ENCODE data around the gene KERA. TPM values are rescaled to one million over a fixed set of nuclear protein-coding genes. Genes with fewer than 3 reads are reported as not detected.

The KERA gene
- total RNA-seq, 1 donor from 2014 or later: not detected

DNA sequence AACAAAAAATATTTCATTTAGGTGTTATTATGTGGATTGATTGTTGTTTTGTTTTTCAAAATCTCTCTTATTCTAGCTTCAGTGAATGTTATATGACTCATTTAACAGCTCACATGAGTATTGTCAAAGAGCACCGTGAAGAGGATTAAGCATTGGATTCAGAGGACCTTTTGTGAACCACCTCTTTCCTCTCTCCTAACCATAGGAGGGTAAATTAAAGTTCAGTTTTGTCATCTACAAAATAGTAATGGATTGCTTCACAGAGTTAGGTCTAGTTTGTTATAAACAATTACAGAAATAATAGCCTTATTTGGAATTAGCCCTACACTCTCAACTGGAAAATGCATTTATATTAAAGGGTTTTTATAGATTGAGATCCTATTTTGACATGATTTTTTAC, 962 bp upstream of the KERA start:
- intact Hi-C loops (cut with DNase I): no loop called here
- H3K4me1 ChIP-seq: no peaks in the 10 kb centered on the region
- TF ChIP-seq, protein P1, sequence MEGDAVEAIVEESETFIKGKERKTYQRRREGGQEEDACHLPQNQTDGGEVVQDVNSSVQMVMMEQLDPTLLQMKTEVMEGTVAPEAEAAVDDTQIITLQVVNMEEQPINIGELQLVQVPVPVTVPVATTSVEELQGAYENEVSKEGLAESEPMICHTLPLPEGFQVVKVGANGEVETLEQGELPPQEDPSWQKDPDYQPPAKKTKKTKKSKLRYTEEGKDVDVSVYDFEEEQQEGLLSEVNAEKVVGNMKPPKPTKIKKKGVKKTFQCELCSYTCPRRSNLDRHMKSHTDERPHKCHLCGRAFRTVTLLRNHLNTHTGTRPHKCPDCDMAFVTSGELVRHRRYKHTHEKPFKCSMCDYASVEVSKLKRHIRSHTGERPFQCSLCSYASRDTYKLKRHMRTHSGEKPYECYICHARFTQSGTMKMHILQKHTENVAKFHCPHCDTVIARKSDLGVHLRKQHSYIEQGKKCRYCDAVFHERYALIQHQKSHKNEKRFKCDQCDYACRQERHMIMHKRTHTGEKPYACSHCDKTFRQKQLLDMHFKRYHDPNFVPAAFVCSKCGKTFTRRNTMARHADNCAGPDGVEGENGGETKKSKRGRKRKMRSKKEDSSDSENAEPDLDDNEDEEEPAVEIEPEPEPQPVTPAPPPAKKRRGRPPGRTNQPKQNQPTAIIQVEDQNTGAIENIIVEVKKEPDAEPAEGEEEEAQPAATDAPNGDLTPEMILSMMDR (IDR thresholded peaks at IDR 0.05): no peak

DNA sequence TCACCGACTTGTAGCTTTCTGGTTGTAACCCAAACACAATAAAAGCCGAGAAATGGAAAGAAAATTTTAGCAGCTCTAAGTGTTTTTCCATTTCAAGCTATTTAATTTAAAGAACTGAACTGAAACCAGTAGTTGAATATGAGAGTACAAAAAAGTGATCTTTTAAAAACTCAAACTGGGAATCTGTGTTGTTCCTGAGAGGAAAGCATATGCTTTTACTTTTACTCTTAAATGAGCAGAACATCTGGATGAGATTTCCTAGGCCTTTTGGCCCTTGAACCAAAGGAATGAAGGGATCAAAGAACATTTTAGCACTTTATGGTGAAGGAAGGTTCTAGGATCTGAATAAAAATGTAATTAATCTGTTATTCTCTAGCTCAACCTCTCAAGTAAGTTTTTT, 1.3 kb downstream of the KERA start:
- no peaks in the 10 kb centered on the region for H3K9me3 ChIP-seq
- no peaks in the 10 kb centered on the region for H3K27me3 ChIP-seq (ENCODE audit: low read depth)
- no peaks in the 10 kb centered on the region for H3K4me1 ChIP-seq
- intact Hi-C loops (cut with DNase I): no loop called here
- DNase-seq (no peak), ATAC-seq (no peak)
- TF ChIP-seq, protein P1 (IDR thresholded peaks at IDR 0.05): no peak
- H3K4me3 ChIP-seq: no peak overlapping the region
- no peaks in the 10 kb centered on the region for H3K36me3 ChIP-seq
- H3K27ac ChIP-seq: no peak overlapping the region

More for the DNA sequence above, 962 bp upstream of the KERA start:
- H3K4me3 ChIP-seq: no peak overlapping the region
- H3K9me3 ChIP-seq: no peaks in the 10 kb centered on the region
- no peaks in the 10 kb centered on the region for H3K36me3 ChIP-seq
- ATAC-seq: no peak
- no peak for DNase-seq
- no peaks in the 10 kb centered on the region for H3K27me3 ChIP-seq (ENCODE audit: low read depth)
- H3K27ac ChIP-seq: no peak overlapping the region

DNA sequence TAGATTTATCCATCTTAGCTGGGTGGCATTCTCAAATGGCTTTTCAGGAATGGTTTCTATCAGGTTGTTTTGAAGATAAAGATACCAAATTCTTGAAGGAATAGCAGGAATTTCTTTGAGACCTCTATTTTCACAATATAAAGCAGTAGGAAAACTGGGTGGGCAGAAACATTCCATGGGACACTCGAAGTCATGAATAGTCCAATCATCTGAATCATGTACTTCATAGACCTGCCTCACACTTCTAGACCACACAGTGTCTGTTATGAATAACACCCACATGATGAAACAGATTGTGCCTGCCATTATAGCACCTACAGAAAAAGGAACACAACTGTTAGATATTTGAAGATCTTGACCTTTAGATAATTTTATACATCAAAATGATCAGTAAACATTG, 1.8 kb downstream of the KERA start:
- intact Hi-C loops (cut with DNase I): no loop called here
- TF ChIP-seq, protein P1 (IDR thresholded peaks at IDR 0.05): no peak
- no peaks in the 10 kb centered on the region for H3K27me3 ChIP-seq (ENCODE audit: low read depth)
- H3K27ac ChIP-seq: no peak overlapping the region
- no peak overlapping the region for H3K4me3 ChIP-seq
- no peaks in the 10 kb centered on the region for H3K9me3 ChIP-seq
- DNase-seq (no peak), ATAC-seq (no peak)
- H3K4me1 ChIP-seq: no peaks in the 10 kb centered on the region
- H3K36me3 ChIP-seq: no peaks in the 10 kb centered on the region

DNA sequence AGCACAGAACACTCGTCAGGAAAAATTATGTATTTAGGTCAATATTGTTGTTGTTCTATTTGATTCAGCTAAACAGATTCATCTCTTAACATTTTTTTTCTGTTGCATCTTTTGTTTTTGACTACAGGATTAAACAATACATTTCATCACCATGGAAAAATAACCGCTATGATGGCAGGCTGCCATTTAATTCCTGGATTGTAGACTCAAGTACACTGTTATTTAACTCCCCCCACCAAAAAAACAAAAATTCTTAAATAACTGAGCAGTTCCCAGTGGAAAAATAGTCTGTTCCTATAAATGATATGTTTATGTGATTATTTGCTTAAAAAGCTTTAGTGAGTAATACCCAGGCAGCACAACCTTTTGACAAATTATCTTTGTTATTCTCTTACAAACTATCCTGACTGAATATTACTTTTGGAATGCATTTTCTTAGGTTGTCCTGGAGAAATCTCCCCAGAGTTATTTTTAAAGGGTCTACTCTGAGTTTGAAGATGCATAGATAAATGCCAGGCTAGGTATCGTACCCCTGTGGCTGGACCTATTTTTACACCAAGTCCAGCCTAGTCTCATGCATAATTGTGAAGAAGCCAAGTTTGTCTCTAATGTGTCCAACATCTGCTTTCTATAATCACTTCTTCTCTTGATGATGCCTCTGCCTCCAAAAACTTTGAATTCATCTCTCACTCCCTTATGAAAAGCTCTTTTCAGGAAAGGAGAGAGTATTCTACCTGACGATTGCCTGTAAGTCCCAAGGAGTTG, 3.7 kb downstream of the KERA start:
- TF ChIP-seq, protein P1 (IDR thresholded peaks at IDR 0.05): no peak
- Histone ChIP-seq H3K36me3 (no peaks in the 10 kb centered on the region), H3K4me3 (no peak overlapping the region), H3K9me3 (no peaks in the 10 kb centered on the region), H3K27ac (no peak overlapping the region), H3K27me3 (ENCODE audit: low read depth) (no peaks in the 10 kb centered on the region), H3K4me1 (no peaks in the 10 kb centered on the region)
- ATAC-seq (no peak), DNase-seq (no peak)
- intact Hi-C loops (cut with DNase I): no loop called here

DNA sequence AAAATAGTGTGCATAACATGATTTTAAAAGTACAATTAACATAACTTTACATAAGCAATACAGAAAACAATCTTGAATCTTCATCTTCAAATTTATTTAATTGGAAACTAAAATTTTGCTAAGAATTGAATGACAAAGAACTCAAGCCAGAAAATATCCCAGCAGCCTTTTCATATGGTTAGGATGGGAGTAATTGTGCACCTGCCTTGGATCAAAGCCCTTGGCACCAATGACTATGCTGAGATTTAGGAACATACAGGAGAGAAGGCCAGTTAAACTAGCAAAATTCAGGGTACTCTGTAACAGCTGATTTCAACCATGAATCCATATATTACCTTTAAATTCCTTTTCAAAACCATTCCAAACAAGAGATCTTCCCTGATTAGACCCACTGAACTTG, 5.8 kb downstream of the KERA start:
- TF ChIP-seq, protein P1 (IDR thresholded peaks at IDR 0.05): no peak
- Histone ChIP-seq H3K4me3 (no peak overlapping the region), H3K27ac (no peak overlapping the region), H3K4me1 (no peaks in the 10 kb centered on the region), H3K36me3 (no peaks in the 10 kb centered on the region), H3K27me3 (ENCODE audit: low read depth) (no peaks in the 10 kb centered on the region), H3K9me3 (no peaks in the 10 kb centered on the region)
- ATAC-seq (no peak), DNase-seq (no peak)
- intact Hi-C loops (cut with DNase I): no loop called here
